Measurements from ENCODE around the gene FBXL2. TPM values are rescaled to one million over a fixed set of nuclear protein-coding genes. Genes with fewer than 3 reads are reported as not detected.

FBXL2 gene
- total and polyA plus RNA-seq, 4 donors: 2.4 to 28.7 (median 6.5) TPM

DNA sequence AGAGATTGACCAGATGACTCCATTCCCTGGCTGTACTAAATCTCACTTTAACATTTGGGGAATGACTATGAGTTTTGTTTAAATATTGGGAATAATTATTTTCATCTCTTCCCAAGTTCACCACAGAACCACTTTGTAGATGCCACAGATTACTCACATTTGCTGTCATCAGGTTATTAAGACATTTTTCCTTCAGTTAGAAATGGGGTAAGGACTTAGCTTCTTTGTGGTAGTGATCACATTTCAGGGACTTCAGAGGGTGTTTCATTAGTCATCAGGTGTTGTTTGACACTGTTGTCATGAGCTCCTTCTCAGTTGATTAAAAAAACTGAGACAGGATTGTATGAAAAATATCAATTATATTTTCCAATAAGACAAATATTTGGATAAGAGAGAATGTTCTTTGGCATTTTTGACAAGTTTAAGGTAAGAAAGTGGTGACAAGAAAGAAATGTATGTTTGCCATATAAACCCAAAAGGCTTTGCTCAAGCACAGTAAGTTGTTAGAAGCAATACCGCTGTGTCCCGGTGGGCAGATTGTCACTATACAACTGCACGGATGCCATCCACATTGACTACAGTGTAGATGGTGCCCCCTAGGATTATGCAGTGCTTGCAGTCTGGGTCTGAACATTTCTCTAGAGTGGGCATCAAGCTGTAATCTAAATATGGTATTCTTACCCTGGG lies 22.3 kb downstream of the FBXL2 start:
- Histone ChIP-seq H3K9me3 (ENCODE audit: control insufficient read depth in 4 of 4, insufficient read depth in 3 of 4, low read length in 3 of 4) (no peaks in the 10 kb centered on the region), H3K4me3 (no peak overlapping the region), H3K4me1 (ENCODE audit: control insufficient read depth in 5 of 5, insufficient read depth in 5 of 5, low read length in 5 of 5) (no peaks in the 10 kb centered on the region), H3K9ac (ENCODE audit: insufficient read depth in 1 of 2, low read length in 2 of 2) (no peak overlapping the region), H3K36me3 (ENCODE audit: control insufficient read depth in 4 of 4, insufficient read depth in 4 of 4, low read length in 4 of 4) (peaks cover 0 to 5% (median 0%) of the 10 kb centered on the region in 4 donors), H3K27ac (ENCODE audit: low read depth in 1 of 2, low read length in 1 of 2) (peak overlapping the region in 1 of 2 donors; percentile 24), H3K27me3 (ENCODE audit: control insufficient read depth in 3 of 3, insufficient read depth in 3 of 3, low read length in 2 of 3) (no peaks in the 10 kb centered on the region)
- ATAC-seq (ENCODE audit: insufficient read depth, low FRiP score) (no peak), DNase-seq (no peak)
- TF ChIP-seq, protein P1, sequence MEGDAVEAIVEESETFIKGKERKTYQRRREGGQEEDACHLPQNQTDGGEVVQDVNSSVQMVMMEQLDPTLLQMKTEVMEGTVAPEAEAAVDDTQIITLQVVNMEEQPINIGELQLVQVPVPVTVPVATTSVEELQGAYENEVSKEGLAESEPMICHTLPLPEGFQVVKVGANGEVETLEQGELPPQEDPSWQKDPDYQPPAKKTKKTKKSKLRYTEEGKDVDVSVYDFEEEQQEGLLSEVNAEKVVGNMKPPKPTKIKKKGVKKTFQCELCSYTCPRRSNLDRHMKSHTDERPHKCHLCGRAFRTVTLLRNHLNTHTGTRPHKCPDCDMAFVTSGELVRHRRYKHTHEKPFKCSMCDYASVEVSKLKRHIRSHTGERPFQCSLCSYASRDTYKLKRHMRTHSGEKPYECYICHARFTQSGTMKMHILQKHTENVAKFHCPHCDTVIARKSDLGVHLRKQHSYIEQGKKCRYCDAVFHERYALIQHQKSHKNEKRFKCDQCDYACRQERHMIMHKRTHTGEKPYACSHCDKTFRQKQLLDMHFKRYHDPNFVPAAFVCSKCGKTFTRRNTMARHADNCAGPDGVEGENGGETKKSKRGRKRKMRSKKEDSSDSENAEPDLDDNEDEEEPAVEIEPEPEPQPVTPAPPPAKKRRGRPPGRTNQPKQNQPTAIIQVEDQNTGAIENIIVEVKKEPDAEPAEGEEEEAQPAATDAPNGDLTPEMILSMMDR (IDR thresholded peaks at IDR 0.05; ENCODE audit: control extremely low read depth, extremely low read depth): no peak
- 91 to 93% methylated on average over 3 of the region's 3 CpGs for WGBS, 2 donors

DNA sequence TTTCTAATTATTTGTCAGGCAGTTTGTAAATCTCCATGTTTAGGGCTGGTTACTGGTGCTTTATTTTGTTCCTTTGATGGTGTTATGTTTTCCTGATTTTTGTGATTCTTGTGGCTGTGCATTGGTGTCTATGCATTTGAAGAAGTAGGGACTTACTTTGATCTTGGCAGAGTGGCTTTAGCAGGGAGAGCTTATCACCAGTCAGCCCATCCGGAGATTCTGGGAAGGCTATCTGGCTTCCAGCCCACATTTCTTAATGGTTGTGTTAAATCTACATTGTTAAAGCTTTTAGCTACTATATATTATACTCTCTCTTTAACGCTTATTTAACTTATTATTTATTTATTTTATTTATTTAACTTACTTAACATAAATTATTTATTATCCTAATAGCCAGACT lies 35.1 kb downstream of the FBXL2 start:
- TF ChIP-seq, protein P1 (IDR thresholded peaks at IDR 0.05; ENCODE audit: control extremely low read depth, extremely low read depth): no peak
- Histone ChIP-seq H3K4me3 (no peak overlapping the region), H3K36me3 (ENCODE audit: control insufficient read depth in 4 of 4, insufficient read depth in 4 of 4, low read length in 4 of 4) (peaks cover 0 to 1% (median 0%) of the 10 kb centered on the region in 4 donors), H3K9ac (ENCODE audit: insufficient read depth in 1 of 2, low read length in 2 of 2) (no peak overlapping the region), H3K4me1 (ENCODE audit: control insufficient read depth in 5 of 5, insufficient read depth in 5 of 5, low read length in 5 of 5) (peaks cover 0 to 6% (median 0%) of the 10 kb centered on the region in 5 donors), H3K27me3 (ENCODE audit: control insufficient read depth in 3 of 3, insufficient read depth in 3 of 3, low read length in 2 of 3) (no peaks in the 10 kb centered on the region), H3K27ac (ENCODE audit: low read depth in 1 of 2, low read length in 1 of 2) (no peak overlapping the region), H3K9me3 (ENCODE audit: control insufficient read depth in 4 of 4, insufficient read depth in 3 of 4, low read length in 3 of 4) (peaks cover 0 to 5% (median 2%) of the 10 kb centered on the region in 4 donors)
- 55 to 78% methylated on average over 2 of the region's 2 CpGs for WGBS, 2 donors
- DNase-seq: peak; percentile 71 to 88 (median 83)
- no peak for ATAC-seq (ENCODE audit: insufficient read depth, low FRiP score)

DNA sequence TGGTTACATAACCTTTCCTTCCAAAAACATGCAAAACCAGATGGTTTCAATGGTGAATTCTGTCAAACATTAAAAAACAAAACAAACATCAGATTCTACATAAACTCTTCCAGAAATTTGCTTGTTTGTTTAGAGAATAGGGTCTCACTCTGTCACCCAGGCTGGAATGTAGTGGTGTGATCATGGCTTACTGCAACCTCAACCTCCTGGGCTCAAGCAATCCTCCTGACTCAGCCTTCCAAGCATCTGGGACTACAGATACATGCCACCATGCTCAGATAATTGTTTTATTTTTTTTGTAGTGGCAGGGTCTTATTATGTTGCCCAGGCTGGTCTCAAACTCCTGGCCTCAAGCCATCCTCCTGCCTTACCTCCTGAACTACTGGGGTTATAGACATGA lies 36.1 kb downstream of the FBXL2 start:
- peaks cover 0 to 5% (median 2%) of the 10 kb centered on the region in 4 donors for H3K9me3 ChIP-seq (ENCODE audit: control insufficient read depth in 4 of 4, insufficient read depth in 3 of 4, low read length in 3 of 4)
- H3K4me3 ChIP-seq: no peak overlapping the region
- DNase-seq: peak in 2 of 3 donors; percentile 38 to 48
- no peak for ATAC-seq (ENCODE audit: insufficient read depth, low FRiP score)
- no peak overlapping the region for H3K27ac ChIP-seq (ENCODE audit: low read depth in 1 of 2, low read length in 1 of 2)
- no peak overlapping the region for H3K9ac ChIP-seq (ENCODE audit: insufficient read depth in 1 of 2, low read length in 2 of 2)
- no peaks in the 10 kb centered on the region for H3K27me3 ChIP-seq (ENCODE audit: control insufficient read depth in 3 of 3, insufficient read depth in 3 of 3, low read length in 2 of 3)
- H3K4me1 ChIP-seq (ENCODE audit: control insufficient read depth in 5 of 5, insufficient read depth in 5 of 5, low read length in 5 of 5): peaks cover 0 to 8% (median 0%) of the 10 kb centered on the region in 5 donors
- TF ChIP-seq, protein P1 (IDR thresholded peaks at IDR 0.05; ENCODE audit: control extremely low read depth, extremely low read depth): no peak
- peaks cover 0 to 1% (median 0%) of the 10 kb centered on the region in 4 donors for H3K36me3 ChIP-seq (ENCODE audit: control insufficient read depth in 4 of 4, insufficient read depth in 4 of 4, low read length in 4 of 4)
